HepG2 (cell line): Measurements from ENCODE around the gene IL17RC. TPM values are rescaled to one million over a fixed set of nuclear protein-coding genes. Genes with fewer than 3 reads are reported as not detected.
A peak's percentile ranks its signal among the peaks of the same experiment; 100 is the strongest.

Source experiments
- ATF1 ChIP-seq: IDR thresholded peaks from 2 replicates; pipeline ENCODE4 v1.6.1; 2016; ENCODE audit warnings: mild to moderate bottlenecking, control low read depth
- BORCS8-MEF2B ChIP-seq: sonication (generic); formaldehyde crosslinking; IDR thresholded peaks from 2 replicates; pipeline ENCODE4 v1.8.0; 2022; ENCODE audit warnings: mild to moderate bottlenecking, missing genetic modification reagents
- HDAC2 ChIP-seq: sonication (generic); formaldehyde crosslinking; IDR thresholded peaks from 2 replicates; pipeline ENCODE4 v1.4.0; 2020; ENCODE audit warnings: missing genetic modification reagents
- HOXA3 ChIP-seq: sonication (generic); formaldehyde crosslinking; IDR thresholded peaks from 2 replicates; pipeline ENCODE4 v1.5.0; 2020; ENCODE audit warnings: missing genetic modification reagents
- KLF15 ChIP-seq: sonication (generic); formaldehyde crosslinking; IDR thresholded peaks from 2 replicates; pipeline ENCODE4 v1.8.1; 2023; ENCODE audit warnings: borderline replicate concordance, mild to moderate bottlenecking, inconsistent platforms, missing genetic modification reagents, mixed read lengths
- PAX8 ChIP-seq: sonication (generic); formaldehyde crosslinking; IDR thresholded peaks from 2 replicates; pipeline ENCODE4 v1.8.0; 2022; ENCODE audit warnings: mild to moderate bottlenecking, missing genetic modification reagents, borderline replicate concordance
- PREB ChIP-seq: sonication (generic); formaldehyde crosslinking; IDR thresholded peaks from 2 replicates; pipeline ENCODE4 v1.4.0; 2020; ENCODE audit warnings: missing genetic modification reagents
- RCOR2 ChIP-seq: IDR thresholded peaks from 2 replicates; pipeline ENCODE4 v1.6.1; 2016; ENCODE audit warnings: missing biosample characterization, missing genetic modification reagents
- SIX1 ChIP-seq: sonication (generic); formaldehyde crosslinking; IDR thresholded peaks from 2 replicates; pipeline ENCODE4 v1.4.0; 2020; ENCODE audit warnings: missing genetic modification reagents, borderline replicate concordance
- SMAD1 ChIP-seq: sonication (generic); formaldehyde crosslinking; IDR thresholded peaks from 2 replicates; pipeline ENCODE4 v1.4.0; 2020; ENCODE audit warnings: missing genetic modification reagents, low read depth, mild to moderate bottlenecking, borderline replicate concordance
- SPEN ChIP-seq: sonication (generic); formaldehyde crosslinking; IDR thresholded peaks from 2 replicates; pipeline ENCODE4 v1.5.1; 2020; ENCODE audit warnings: low read depth, mild to moderate bottlenecking, missing genetic modification reagents
- ZBTB25 ChIP-seq: IDR thresholded peaks from 2 replicates; pipeline ENCODE4 v1.6.1; 2018; ENCODE audit warnings: missing genetic modification reagents
- ZBTB49 ChIP-seq: sonication (generic); formaldehyde crosslinking; IDR thresholded peaks from 2 replicates; pipeline ENCODE4 v1.4.0; 2020; ENCODE audit warnings: missing genetic modification reagents, borderline replicate concordance
- ZC3H4 ChIP-seq: sonication (generic); formaldehyde crosslinking; IDR thresholded peaks from 2 replicates; pipeline ENCODE4 v1.4.0; 2020; ENCODE audit warnings: missing genetic modification reagents, borderline replicate concordance
- ZFP37 ChIP-seq: sonication (generic); formaldehyde crosslinking; IDR thresholded peaks from 2 replicates; pipeline ENCODE4 v1.4.0; 2020; ENCODE audit warnings: missing genetic modification reagents, borderline replicate concordance
- ZNF124 ChIP-seq: sonication (generic); formaldehyde crosslinking; IDR thresholded peaks from 2 replicates; pipeline ENCODE4 v1.4.0; 2020; ENCODE audit warnings: missing genetic modification reagents
- ZNF33B ChIP-seq: sonication (generic); formaldehyde crosslinking; IDR thresholded peaks from 2 replicates; pipeline ENCODE4 v1.5.1; 2020; ENCODE audit warnings: mild to moderate bottlenecking, missing genetic modification reagents
- ZNF431 ChIP-seq: sonication (generic); formaldehyde crosslinking; IDR thresholded peaks from 2 replicates; pipeline ENCODE4 v1.9.0; 2022; ENCODE audit warnings: missing genetic modification reagents, low read depth, mild to moderate bottlenecking, borderline replicate concordance
- ZNF451 ChIP-seq: sonication (generic); formaldehyde crosslinking; IDR thresholded peaks from 2 replicates; pipeline ENCODE4 v1.5.0; 2020; ENCODE audit warnings: mild to moderate bottlenecking, missing genetic modification reagents
- ZNF713 ChIP-seq: sonication (generic); formaldehyde crosslinking; IDR thresholded peaks from 2 replicates; pipeline ENCODE4 v1.4.0; 2020; ENCODE audit warnings: mild to moderate bottlenecking, missing genetic modification reagents
- ZNF768 ChIP-seq: sonication (generic); formaldehyde crosslinking; IDR thresholded peaks from 2 replicates; pipeline ENCODE4 v1.4.0; 2020; ENCODE audit warnings: missing genetic modification reagents
- ZNF777 ChIP-seq: sonication (generic); formaldehyde crosslinking; IDR thresholded peaks from 2 replicates; pipeline ENCODE4 v1.4.0; 2020; ENCODE audit warnings: missing genetic modification reagents
- ZNF788 ChIP-seq: sonication (generic); formaldehyde crosslinking; IDR thresholded peaks from 2 replicates; pipeline ENCODE4 v1.5.0; 2020; ENCODE audit warnings: mild to moderate bottlenecking, missing genetic modification reagents, borderline replicate concordance
- ZSCAN25 ChIP-seq: sonication (generic); formaldehyde crosslinking; IDR thresholded peaks from 2 replicates; pipeline ENCODE4 v1.8.0; 2022; ENCODE audit warnings: mild to moderate bottlenecking, missing genetic modification reagents
- polyA plus RNA-seq, 8 experiments: library from polyadenylated mRNA; depleted of rRNA in 3 of 8; stranded (reverse) in 7 of 8; unstranded in 1 of 8; fragments of >200 nt; fragmentation: Illumina TruSeq in 4 of 8; extraction: Trizol in 4 of 8; gene quantifications; 2 replicates each; pipeline versions ENCODE4 v1.2.1 to v1.2.3, GENCODE V29; 2011 to 2016; ENCODE audit warnings: low read depth in 4 of 8, missing spikeins in 1 of 8, mixed read lengths in 1 of 8; ENCODE audit not compliant: insufficient read depth in 1 of 8
- total RNA-seq, 5 experiments: library from RNA; depleted of rRNA; stranded (reverse); fragments of >200 nt; fragmentation: Illumina TruSeq; extraction: Trizol; gene quantifications; 2 replicates each; pipeline ENCODE4 v1.2.3, GENCODE V29; 2016; ENCODE audit warnings: low read depth in 1 of 5
- TF ChIP-seq, protein P1 (sequence below): sonication (generic); formaldehyde crosslinking; IDR thresholded peaks from 2 replicates; pipeline ENCODE4 v1.5.0; 2020; ENCODE audit warnings: missing genetic modification reagents, mild to moderate bottlenecking, borderline replicate concordance

IL17RC gene
- total and polyA plus RNA-seq, 2 of the 13 experiments (the other 11 are each of a cell fraction or from before 2014, with no cell fraction given) = 20.7 to 24.0 TPM

DNA sequence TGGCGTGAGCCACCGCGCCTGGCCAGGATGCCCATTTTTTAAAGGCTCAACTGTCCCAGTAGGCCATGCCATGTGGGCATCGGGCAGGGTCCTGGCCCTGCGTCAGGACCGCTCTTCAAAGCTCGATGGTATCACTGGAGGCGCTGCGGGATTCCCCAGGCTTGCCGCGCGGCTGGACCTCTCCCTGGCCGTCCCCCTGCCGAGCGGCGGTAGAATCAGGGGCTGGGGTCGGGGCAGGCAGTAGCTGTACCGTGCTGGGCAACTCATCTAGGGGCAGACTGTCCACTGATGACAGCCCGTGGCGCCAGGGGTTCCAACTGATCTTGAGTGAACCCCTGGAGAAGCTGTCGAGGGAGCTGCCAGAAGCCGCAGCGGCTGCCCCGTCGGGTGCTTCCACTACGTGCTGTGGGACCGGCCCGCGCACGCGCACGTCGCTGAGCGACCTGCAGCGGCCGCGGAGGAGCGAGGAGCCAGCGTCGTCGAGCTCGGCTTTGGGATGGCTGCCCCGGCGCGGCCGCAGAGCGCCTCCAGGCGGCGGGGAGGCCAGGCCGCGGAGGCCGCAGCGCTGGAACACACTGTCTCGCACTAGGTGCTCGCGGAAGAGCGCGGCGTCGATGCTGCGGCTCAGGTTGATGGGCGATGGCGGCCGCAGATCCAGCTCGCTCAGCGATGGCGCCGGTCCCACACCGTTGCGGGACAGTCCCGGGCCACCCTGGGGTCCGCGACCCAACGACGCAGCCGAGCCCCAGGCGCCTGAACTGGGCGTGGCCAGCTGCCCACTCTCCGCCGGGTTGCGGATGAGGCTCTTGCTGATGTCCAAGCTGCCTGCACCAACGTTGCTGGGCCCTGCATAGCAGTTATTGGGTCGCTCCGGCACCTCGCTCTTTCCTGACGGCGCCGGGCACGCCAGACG lies 29.5 kb downstream of the IL17RC start (continued):
- peak; percentile 84 for TF ChIP-seq SPEN (CRISPR knock-in tag)
- TF ChIP-seq ZNF431 = peak; percentile 74; the same call in 1 of the 2 replicates
- no peak for TF ChIP-seq ZFP37
- 0 out of 2 replicates have a peak, but pooled peaks have one; percentile 8 for TF ChIP-seq ZC3H4 (CRISPR knock-in tag)
- TF ChIP-seq ZBTB49 (CRISPR knock-in tag) = 0 out of 2 replicates have a peak, but pooled peaks have one; percentile 11
- TF ChIP-seq, protein P1, sequence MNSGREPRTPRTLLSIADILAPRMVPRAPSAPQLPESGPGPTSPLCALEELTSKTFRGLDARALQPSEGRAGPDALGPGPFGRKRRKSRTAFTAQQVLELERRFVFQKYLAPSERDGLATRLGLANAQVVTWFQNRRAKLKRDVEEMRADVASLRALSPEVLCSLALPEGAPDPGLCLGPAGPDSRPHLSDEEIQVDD = no peak
- TF ChIP-seq ZNF768 (CRISPR knock-in tag) = peak; percentile 64
- TF ChIP-seq SIX1 (CRISPR knock-in tag) = no peak
- TF ChIP-seq ZBTB25 (CRISPR knock-in tag) = peak; percentile 62; the same call in 1 of the 2 replicates
- TF ChIP-seq ATF1 = no peak
- peak; percentile 38; the same call in 1 of the 2 replicates for TF ChIP-seq ZSCAN25
- no peak for TF ChIP-seq ZNF33B (CRISPR knock-in tag)
- no peak for TF ChIP-seq PAX8 (CRISPR knock-in tag)
- TF ChIP-seq ZNF124 (CRISPR knock-in tag) = 0 out of 2 replicates have a peak, but pooled peaks have one; percentile 75
- peak; percentile 92 for TF ChIP-seq HOXA3 (CRISPR knock-in tag)
- no peak for TF ChIP-seq PREB
- TF ChIP-seq BORCS8-MEF2B (CRISPR knock-in tag) = no peak
- peak; percentile 100 for TF ChIP-seq ZNF777 (CRISPR knock-in tag)
- TF ChIP-seq HDAC2 = peak; percentile 36; the same call in 1 of the 2 replicates
- peak; percentile 76; the same call in 1 of the 2 replicates for TF ChIP-seq SMAD1 (CRISPR knock-in tag)
- TF ChIP-seq KLF15 = no peak
- TF ChIP-seq ZNF788 (CRISPR knock-in tag) = peak; percentile 86
- no peak for TF ChIP-seq ZNF713 (CRISPR knock-in tag)
- TF ChIP-seq RCOR2 = 0 out of 2 replicates have a peak, but pooled peaks have one; percentile 8
- TF ChIP-seq ZNF451 (CRISPR knock-in tag) = peak; percentile 89; the same call in 1 of the 2 replicates
